Calu3 (cell line): Measurements from ENCODE around the gene ULBP3. TPM values are rescaled to one million over a fixed set of nuclear protein-coding genes. Genes with fewer than 3 reads are reported as not detected.

ENCODE experiments used
- BruUV-seq: library from RNA; stranded (reverse); fragments of 400-500 nt; replicated peaks from 2 replicates; lab custom pipeline; 2021; lab: Mats Ljungman, UMichigan
- CTCF ChIA-PET: fragments of 300-600 bp; sonication (Branson Sonifier 250); formaldehyde crosslinking; loops from one replicate; lab custom pipeline; 2022; ENCODE audit warnings: antibody characterized with exemption; lab: Charles Lee
- DNase-seq: peaks from one replicate; pipeline ENCODE4 v3.0.0; 2022
- H3K27ac Mint-ChIP-seq: one replicate; pipeline ENCODE4 v1.8.0; 2022; ENCODE audit warnings: mixed read lengths; ENCODE audit not compliant: unreplicated experiment
- H3K27me3 Mint-ChIP-seq: one replicate; pipeline ENCODE4 v1.8.0; 2022; ENCODE audit warnings: mixed read lengths; ENCODE audit not compliant: unreplicated experiment
- H3K36me3 Mint-ChIP-seq: one replicate; pipeline ENCODE4 v1.8.0; 2022; ENCODE audit warnings: mild to moderate bottlenecking, moderate library complexity, mixed read lengths; ENCODE audit not compliant: insufficient read depth, unreplicated experiment
- H3K4me1 Mint-ChIP-seq: one replicate; pipeline ENCODE4 v1.8.0; 2022; ENCODE audit warnings: mild to moderate bottlenecking, low read depth, mixed read lengths; ENCODE audit not compliant: unreplicated experiment
- H3K4me3 Mint-ChIP-seq: one replicate; pipeline ENCODE4 v1.8.0; 2022; ENCODE audit warnings: mild to moderate bottlenecking, low read depth, moderate library complexity, mixed read lengths; ENCODE audit not compliant: unreplicated experiment
- H3K9me3 Mint-ChIP-seq: one replicate; pipeline ENCODE4 v1.8.0; 2022; ENCODE audit warnings: low read depth, mixed read lengths; ENCODE audit not compliant: unreplicated experiment
- CTCF ChIP-seq: fragments of 200-600 bp; IDR thresholded peaks from one replicate; pipeline ENCODE4 v1.8.0; 2022; ENCODE audit warnings: antibody characterized with exemption; ENCODE audit not compliant: unreplicated experiment
- intact Hi-C: fragments of 100-400 bp; cut with micrococcal nuclease; formaldehyde crosslinking; loops from one replicate; pipeline ENCODE4 v1.10.0; 2022; ENCODE audit not compliant: unreplicated experiment
- total RNA-seq: library from RNA; stranded (reverse); gene quantifications from 2 replicates; pipeline ENCODE4 v1.2.3, GENCODE V29; 2022

The ULBP3 gene
- total RNA-seq, 1 experiment from 2014 or later: 8.4 TPM

- CTCF ChIA-PET: no interaction called here
- no peaks in the 10 kb centered on the region for H3K9me3 Mint-ChIP-seq
- no TSS peak for BruUV-seq
- no peak overlapping the region for H3K27ac Mint-ChIP-seq
- no peaks in the 10 kb centered on the region for H3K4me1 Mint-ChIP-seq
- intact Hi-C loops: no loop called here
- DNase-seq: no peak
- no peaks in the 10 kb centered on the region for H3K36me3 Mint-ChIP-seq
- no peak overlapping the region for H3K4me3 Mint-ChIP-seq
- peaks cover 46% of the 10 kb centered on the region for H3K27me3 Mint-ChIP-seq
- TF ChIP-seq CTCF: no peak
These were observed 22.6 kb upstream of the ULBP3 start for GRCh38 chr6:150091476-150091875.

- Mint-ChIP-seq H3K36me3 (no peaks in the 10 kb centered on the region), H3K4me3 (no peak overlapping the region), H3K9me3 (no peaks in the 10 kb centered on the region), H3K27me3 (peaks cover 36% of the 10 kb centered on the region), H3K27ac (no peak overlapping the region), H3K4me1 (no peaks in the 10 kb centered on the region)
- BruUV-seq: no TSS peak
- intact Hi-C loops: no loop called here
- no peak for DNase-seq
- no peak for TF ChIP-seq CTCF
- CTCF ChIA-PET: no interaction called here
These were observed 21.4 kb upstream of the ULBP3 start for GRCh38 chr6:150090328-150090727.

GRCh38 chr6:150088481-150089154 lies 19.7 kb upstream of the ULBP3 start:
- DNase-seq: no peak
- CTCF ChIA-PET: interaction anchor here (0.5 to 0.7 kb wide), 2 partner anchors 718 to 724 kb away, joined by 3 to 8 read pairs; no protein-coding TSS in a partner anchor
- TF ChIP-seq CTCF: no peak
- Mint-ChIP-seq H3K27ac (no peak overlapping the region), H3K9me3 (no peaks in the 10 kb centered on the region), H3K4me3 (no peak overlapping the region), H3K36me3 (no peaks in the 10 kb centered on the region), H3K4me1 (no peaks in the 10 kb centered on the region), H3K27me3 (peaks cover 33% of the 10 kb centered on the region)
- no TSS peak for BruUV-seq
- intact Hi-C loops: no loop called here

GRCh38 chr6:150087336-150087735 lies 18.4 kb upstream of the ULBP3 start:
- no TSS peak for BruUV-seq

More at GRCh38 chr6:150087336-150087735, 18.4 kb upstream of the ULBP3 start:
- Mint-ChIP-seq H3K36me3 (no peaks in the 10 kb centered on the region), H3K4me3 (no peak overlapping the region), H3K9me3 (no peaks in the 10 kb centered on the region), H3K4me1 (no peaks in the 10 kb centered on the region), H3K27ac (no peak overlapping the region), H3K27me3 (peaks cover 31% of the 10 kb centered on the region)
- no peak for TF ChIP-seq CTCF
- CTCF ChIA-PET: no interaction called here
- DNase-seq: no peak
- intact Hi-C loops: no loop called here
